K562 (cell line): ENCODE results near the gene LAT. TPM values are rescaled to one million over a fixed set of nuclear protein-coding genes. Genes with fewer than 3 reads are reported as not detected.
A peak's percentile ranks its signal among the peaks of the same experiment; 100 is the strongest.

ENCODE experiments used
- ARID1B ChIP-seq: fragments of 450-650 bp; IDR thresholded peaks from 2 replicates; pipeline ENCODE4 v1.6.1; 2016; ENCODE audit warnings: antibody characterized with exemption, mild to moderate bottlenecking, inconsistent platforms
- BRCA1 ChIP-seq, 2 experiments: fragments of 450-650 bp in 1 of 2; sonication (generic) in 1 of 2; formaldehyde crosslinking in 1 of 2; IDR thresholded peaks; 2 replicates each; pipeline versions ENCODE4 v1.5.0 to v1.6.1; 2017 to 2020; ENCODE audit warnings: mild to moderate bottlenecking in 1 of 2, missing genetic modification reagents in 1 of 2
- CBX1 ChIP-seq: sonication (generic); IDR thresholded peaks from 2 replicates; pipeline ENCODE4 v1.6.1; 2016; ENCODE audit warnings: antibody characterized with exemption, low read depth, mild to moderate bottlenecking
- DACH1 ChIP-seq: fragments of 450-650 bp; IDR thresholded peaks from 2 replicates; pipeline ENCODE4 v1.6.1; 2018; ENCODE audit not compliant: partially characterized antibody
- ELF1 ChIP-seq: fragments of 200-800 bp; sonication (Bioruptor generic); IDR thresholded peaks from 2 replicates; pipeline ENCODE4 v1.6.1; 2016; ENCODE audit warnings: missing genetic modification characterization, missing compliant biosample characterization
- FIP1L1 ChIP-seq: fragments of 200-400 bp; formaldehyde crosslinking; IDR thresholded peaks from 2 replicates; pipeline ENCODE4 v1.6.1; 2018; ENCODE audit warnings: mild to moderate bottlenecking, low read depth, low read length; ENCODE audit not compliant: poor library complexity, severe bottlenecking
- KDM1A ChIP-seq, 2 experiments: fragments of 450-650 bp; IDR thresholded peaks; 2 replicates each; pipeline ENCODE4 v1.6.1; 2016; ENCODE audit warnings: mild to moderate bottlenecking in 2 of 2
- NKRF ChIP-seq: fragments of 450-650 bp; IDR thresholded peaks from 2 replicates; pipeline ENCODE4 v1.6.1; 2016; ENCODE audit warnings: borderline replicate concordance
- NR2C2 ChIP-seq, 2 experiments: fragments of 200-800 bp in 1 of 2; sonication (Bioruptor generic) in 1 of 2; sonication (generic) in 1 of 2; formaldehyde crosslinking in 1 of 2; IDR thresholded peaks; 2 replicates each; pipeline versions ENCODE4 v1.6.1 to v1.8.0; 2016 to 2022; ENCODE audit warnings: mild to moderate bottlenecking in 1 of 2, missing compliant biosample characterization in 1 of 2, missing genetic modification characterization in 1 of 2, missing genetic modification reagents in 1 of 2
- NR3C1 ChIP-seq: sonication (generic); formaldehyde crosslinking; IDR thresholded peaks from 2 replicates; pipeline ENCODE4 v1.8.1; 2022; ENCODE audit warnings: missing genetic modification reagents
- PML ChIP-seq: IDR thresholded peaks from 2 replicates; pipeline ENCODE4 v1.6.1; 2012; ENCODE audit warnings: low read length, inconsistent platforms
- SMARCA4 ChIP-seq: fragments of 450-650 bp; IDR thresholded peaks from 2 replicates; pipeline ENCODE4 v1.6.1; 2016
- SRSF1 ChIP-seq: fragments of 200-400 bp; formaldehyde crosslinking; IDR thresholded peaks from 2 replicates; pipeline ENCODE4 v1.6.1; 2017; ENCODE audit warnings: mild to moderate bottlenecking, low read depth, low read length, moderate library complexity
- SUPT5H ChIP-seq: fragments of 450-650 bp; IDR thresholded peaks from 2 replicates; pipeline ENCODE4 v1.6.1; 2016
- TAF7 ChIP-seq: fragments of 450-650 bp; IDR thresholded peaks from 2 replicates; pipeline ENCODE4 v1.6.1; 2016; ENCODE audit warnings: missing genetic modification characterization, missing compliant biosample characterization
- TBL1XR1 ChIP-seq, 2 experiments: IDR thresholded peaks; 2 replicates each; pipeline ENCODE4 v1.6.1; 2012; ENCODE audit warnings: improper control_type of control experiment in 2 of 2, low read length in 2 of 2, mild to moderate bottlenecking in 1 of 2
- ZFPM2 ChIP-seq: fragments of 250-450 bp; sonication (Bioruptor Pico); IDR thresholded peaks from 2 replicates; pipeline ENCODE4 v1.5.1; 2022; ENCODE audit warnings: mild to moderate bottlenecking
- ZNF121 ChIP-seq: sonication (generic); formaldehyde crosslinking; conservative IDR thresholded peaks from 2 replicates; pipeline ENCODE4 v1.8.0; 2022; ENCODE audit warnings: missing genetic modification reagents
- ZNF143 ChIP-seq: sonication (generic); formaldehyde crosslinking; IDR thresholded peaks from 2 replicates; pipeline ENCODE4 v1.9.0; 2022; ENCODE audit warnings: mild to moderate bottlenecking, missing genetic modification reagents
- ZNF57 ChIP-seq: fragments of 450-650 bp; formaldehyde crosslinking; IDR thresholded peaks from 2 replicates; pipeline ENCODE4 v1.4.0; 2020; ENCODE audit warnings: mild to moderate bottlenecking, moderate library complexity
- ZNF609 ChIP-seq: sonication (generic); formaldehyde crosslinking; IDR thresholded peaks from 2 replicates; pipeline ENCODE4 v1.8.1; 2023; ENCODE audit warnings: missing genetic modification reagents, mild to moderate bottlenecking, borderline replicate concordance
- ZNF76 ChIP-seq: fragments of 250-450 bp; sonication (Bioruptor Pico); IDR thresholded peaks from 2 replicates; pipeline ENCODE4 v1.4.0; 2020; ENCODE audit warnings: mild to moderate bottlenecking, moderate library complexity, borderline replicate concordance
- polyA plus RNA-seq, 8 experiments: library from polyadenylated mRNA; depleted of rRNA in 4 of 8; stranded (reverse) in 5 of 8; unstranded in 3 of 8; fragments of >200 nt; fragmentation: Nextera tagmentation in 2 of 8; fragmentation: Illumina TruSeq in 1 of 8; extraction: Ambion mirVana in 2 of 8; extraction: Trizol in 1 of 8; gene quantifications; 2 replicates each; pipeline versions ENCODE4 v1.2.1 to v1.2.3, GENCODE V29; 2011 to 2014; ENCODE audit warnings: inconsistent platforms in 1 of 8, missing spikeins in 1 of 8
- total RNA-seq, 7 experiments: library from RNA; depleted of rRNA in 6 of 7; stranded (reverse); fragments of >200 nt in 6 of 7; fragmentation: Illumina TruSeq in 2 of 7; extraction: Trizol in 2 of 7; gene quantifications; 2 replicates each; pipeline versions ENCODE4 v1.2.1 to v1.2.3, GENCODE V29; 2011 to 2021; ENCODE audit warnings: low replicate concordance in 1 of 7

LAT gene
- total and polyA plus RNA-seq, 9 of the 15 experiments (the other 6 are each of a cell fraction or from before 2014, with no cell fraction given), result 0.40 to 4.2 (median 1.3) TPM

GRCh38 chr16:29028457-29029167, 43.8 kb downstream of the LAT start (continued):
- TF ChIP-seq ZNF143 (CRISPR knock-in tag), result no peak
- no peak for TF ChIP-seq CBX1
- TF ChIP-seq ZNF609 (CRISPR knock-in tag), result no peak
- 0 out of 2 replicates have a peak, but pooled peaks have one; percentile 8 for TF ChIP-seq ZNF121
- peak; percentile 80 to 81 for TF ChIP-seq KDM1A (IDR thresholded peaks at IDR 0.05)
- TF ChIP-seq TAF7 (tag), result no peak
- TF ChIP-seq SUPT5H, result no peak
- no peak for TF ChIP-seq PML
- no peak for TF ChIP-seq NR2C2 (CRISPR knock-in tag; IDR thresholded peaks at IDR 0.05)
- no peak for TF ChIP-seq NR2C2 (tag; IDR thresholded peaks at IDR 0.05)
- TF ChIP-seq BRCA1 (IDR thresholded peaks at IDR 0.05), result no peak
- TF ChIP-seq BRCA1 (CRISPR knock-in tag; IDR thresholded peaks at IDR 0.05), result no peak
- TF ChIP-seq TBL1XR1 (IDR thresholded peaks at IDR 0.05; ENCODE audit: low read length in 2 of 2), result no peak
- no peak for TF ChIP-seq NKRF
- TF ChIP-seq ZFPM2, result no peak
- TF ChIP-seq ZNF76, result no peak
- TF ChIP-seq NR3C1, result no peak
- no peak for TF ChIP-seq ARID1B
- TF ChIP-seq DACH1, result no peak
- TF ChIP-seq ZNF57 (CRISPR knock-in tag), result no peak
- TF ChIP-seq SMARCA4, result no peak
- no peak for TF ChIP-seq SRSF1
- TF ChIP-seq FIP1L1, result no peak
- no peak for TF ChIP-seq ELF1 (tag)
